Muscle of arm (tissue), 12 donors: Measurements from ENCODE around the gene LPCAT1. TPM values are rescaled to one million over a fixed set of nuclear protein-coding genes. Genes with fewer than 3 reads are reported as not detected.
A peak's percentile ranks its signal among the peaks of the same experiment; 100 is the strongest.
"Not testable (repeated sequence)": the region's sequence is repeated elsewhere in the genome, so short reads cannot be mapped to it uniquely, and the experiment has no call there.

Source experiments
- DNase-seq: peaks from one replicate; pipeline ENCODE4 v3.0.0-alpha.2; 2013
- polyA plus RNA-seq, 12 donors: library from polyadenylated mRNA; unstranded; fragments of 120-200 nt; gene quantifications; one replicate each; pipeline ENCODE4 v1.2.1, GENCODE V29; 2013; ENCODE audit not compliant: insufficient read length in 12 of 12

Gene LPCAT1
- polyA plus RNA-seq, 12 donors: 25.7 to 47.3 (median 35.2) TPM; not detected in 1

- DNase-seq: no peak
These were observed 19.9 kb upstream of the LPCAT1 start for GRCh38 chr5:1543398-1544293.

DNA sequence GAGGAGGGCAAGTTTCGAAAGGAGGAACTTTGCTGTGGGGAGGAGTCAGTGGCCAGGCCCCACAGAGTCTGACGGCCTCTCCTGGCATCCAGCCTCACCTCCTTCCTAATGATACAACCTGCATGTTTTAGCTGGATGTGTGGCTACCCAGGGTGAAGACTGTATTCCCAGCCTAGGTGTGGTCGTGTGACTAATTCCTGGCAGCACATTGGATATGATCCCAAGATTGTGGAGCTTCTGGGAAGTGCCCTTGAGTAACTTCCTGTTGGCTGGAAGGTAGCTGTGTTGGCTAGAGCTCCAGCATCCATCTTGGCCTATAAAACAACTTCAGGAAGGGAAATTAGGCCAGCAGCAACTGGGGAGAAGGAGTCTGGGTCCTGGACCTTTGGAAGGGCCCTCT lies 19.0 kb upstream of the LPCAT1 start:
- DNase-seq: peak; percentile 18

DNA sequence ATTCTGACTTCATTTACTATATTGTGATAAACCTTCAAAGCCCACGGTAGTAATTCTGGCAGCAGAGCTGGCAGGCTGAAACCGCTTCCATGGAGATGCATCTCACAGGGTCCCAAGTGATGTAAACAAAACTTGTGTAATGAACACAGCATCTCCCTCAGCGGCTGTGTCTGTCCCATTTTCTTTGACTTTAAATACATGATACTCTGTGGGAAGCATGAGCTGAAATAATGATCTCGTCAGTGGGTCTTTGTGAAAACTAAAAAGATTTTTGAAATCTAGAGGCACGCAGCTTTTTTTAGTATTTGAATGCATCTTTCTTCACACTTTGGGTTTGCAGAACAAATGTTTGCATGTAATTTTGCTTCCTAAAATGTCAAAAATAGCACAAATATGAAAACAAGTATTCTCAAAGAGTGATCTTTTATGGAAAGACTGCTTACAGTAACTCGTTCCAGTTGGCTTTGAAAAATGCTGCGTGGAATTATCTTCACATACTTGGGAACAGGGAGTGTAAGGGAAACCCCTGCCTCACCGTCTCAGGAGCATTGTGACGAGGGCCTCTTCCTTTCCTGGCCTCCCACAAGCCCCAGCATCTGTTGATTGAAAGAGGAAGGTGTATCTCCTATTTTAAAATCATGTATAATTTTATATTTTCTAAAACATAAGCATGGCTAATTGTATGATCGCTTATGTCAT lies 18.1 kb upstream of the LPCAT1 start:
- peak; percentile 91 for DNase-seq

DNA sequence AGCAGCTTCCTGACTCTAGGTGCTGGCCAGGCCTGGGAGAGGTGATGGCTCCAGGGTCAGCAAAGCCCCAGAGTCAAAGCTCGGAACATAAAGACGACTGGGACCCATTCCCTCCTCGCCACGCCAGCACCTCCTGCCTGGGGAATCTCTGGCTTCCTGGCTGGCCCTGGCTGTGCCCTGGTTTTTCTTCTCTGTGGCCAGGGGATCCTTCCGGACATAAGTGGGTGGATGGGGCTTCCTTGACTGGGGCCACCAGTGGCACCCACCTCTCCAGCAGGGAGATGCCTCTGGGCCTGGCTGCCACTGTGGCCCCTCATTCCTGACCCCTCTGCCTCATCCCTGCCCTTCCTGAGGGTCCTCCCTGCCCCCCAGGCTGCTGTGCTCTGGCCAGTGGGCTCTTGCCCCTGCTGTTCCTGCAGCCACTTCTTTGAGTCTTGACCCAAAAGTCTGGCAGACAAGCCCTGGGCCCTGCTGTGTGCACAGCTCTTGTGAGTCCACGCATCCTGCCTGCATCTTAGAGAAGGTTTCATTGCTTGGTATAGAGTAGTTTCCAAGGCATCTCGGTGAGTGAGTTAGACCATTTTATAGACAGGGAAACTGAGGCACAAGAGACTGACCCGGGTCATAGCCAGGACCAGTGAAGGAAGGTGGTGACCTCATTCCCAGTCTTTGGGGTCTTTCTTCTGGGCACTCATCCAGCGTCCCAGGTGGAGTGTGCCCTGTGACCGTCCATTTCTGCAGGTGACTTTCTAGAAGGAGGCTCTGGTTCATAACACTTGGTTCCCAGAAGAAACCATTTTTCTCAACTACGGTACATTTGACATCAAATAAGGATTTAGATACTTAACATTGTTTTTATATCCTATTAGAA lies 17.3 kb upstream of the LPCAT1 start:
- DNase-seq: peak; percentile 14

DNA sequence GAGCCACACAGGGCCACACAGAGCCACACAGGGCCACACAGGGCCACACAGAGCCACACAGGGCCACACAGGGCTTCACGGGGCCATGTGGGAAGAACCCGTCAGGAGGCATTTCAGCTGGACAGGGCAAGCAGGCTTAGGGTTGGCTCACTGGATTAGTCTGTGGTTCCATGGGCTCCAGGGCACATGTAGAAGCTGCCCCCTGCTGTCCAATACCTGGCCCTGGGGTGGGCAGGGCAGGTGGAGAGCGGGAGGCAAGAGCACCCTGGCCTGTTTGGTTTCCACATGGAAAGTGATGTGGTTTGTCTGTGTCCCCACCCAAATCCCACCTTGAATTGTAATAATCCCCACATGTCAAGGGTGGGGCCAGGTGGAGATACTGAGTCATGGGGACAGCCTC lies 16.4 kb upstream of the LPCAT1 start:
- DNase-seq: no peak

GRCh38 chr5:1539393-1540161 lies 15.8 kb upstream of the LPCAT1 start:
- DNase-seq: not testable (repeated sequence)

DNA sequence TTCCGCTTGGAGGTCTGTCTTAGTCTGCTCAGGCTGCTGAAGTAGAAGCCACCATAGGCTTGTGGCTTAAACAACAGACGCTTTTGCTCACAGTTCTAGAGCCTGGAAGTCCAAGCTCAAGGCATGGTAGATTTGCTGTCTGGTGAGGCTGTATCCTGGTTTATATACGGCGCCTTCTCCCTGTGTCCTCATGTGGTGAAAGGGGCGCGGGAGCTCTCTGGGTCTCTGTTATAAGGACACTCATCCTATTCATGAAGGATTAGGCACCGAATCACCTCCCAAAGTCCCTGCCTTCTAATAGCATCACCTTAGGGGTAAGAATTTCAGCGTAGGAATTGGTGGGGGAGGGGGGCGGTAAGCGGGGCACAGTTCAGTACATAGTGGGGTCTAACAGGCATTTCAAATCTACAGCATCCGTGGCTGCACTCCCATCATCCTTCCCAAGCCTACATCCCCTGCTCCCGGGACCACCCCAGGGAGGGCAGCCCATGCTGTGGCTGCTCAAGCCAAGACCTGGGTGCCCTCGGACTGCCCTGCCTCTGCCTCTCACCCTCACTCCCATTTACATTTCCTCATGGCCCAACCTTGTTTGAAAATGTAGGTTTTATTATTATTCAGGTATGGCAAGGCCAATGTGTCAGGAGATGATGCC lies 15.1 kb upstream of the LPCAT1 start:
- no peak for DNase-seq

- DNase-seq: no peak
These were observed 14.5 kb upstream of the LPCAT1 start for GRCh38 chr5:1538276-1538675.

DNA sequence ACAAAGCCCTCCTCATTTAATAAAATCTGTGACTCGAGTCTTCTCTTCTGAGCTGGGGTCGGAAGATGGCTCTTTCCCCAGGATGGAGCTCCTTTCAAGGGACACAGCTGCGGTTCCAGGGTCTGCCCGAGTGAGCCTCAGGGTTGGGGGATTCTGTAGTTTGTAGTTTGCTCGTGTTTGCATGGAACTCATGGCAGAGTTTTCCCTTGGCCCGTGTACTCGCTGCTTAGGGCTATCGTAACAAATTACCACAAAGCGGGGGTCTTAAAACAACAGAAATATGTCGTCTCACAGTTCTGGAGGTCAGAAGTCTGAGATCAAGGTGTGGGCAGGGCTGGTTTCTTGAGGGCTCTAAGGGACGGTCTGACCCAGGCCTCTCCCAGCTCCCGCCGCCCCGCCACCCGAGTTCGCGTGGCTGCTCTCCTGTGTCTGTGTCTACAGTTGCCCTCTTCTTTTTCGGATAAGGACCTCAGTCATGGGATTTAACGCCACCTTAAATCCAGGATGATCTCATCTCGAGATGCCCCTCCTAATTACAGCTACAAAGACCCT lies 13.9 kb upstream of the LPCAT1 start:
- DNase-seq: no peak

DNA sequence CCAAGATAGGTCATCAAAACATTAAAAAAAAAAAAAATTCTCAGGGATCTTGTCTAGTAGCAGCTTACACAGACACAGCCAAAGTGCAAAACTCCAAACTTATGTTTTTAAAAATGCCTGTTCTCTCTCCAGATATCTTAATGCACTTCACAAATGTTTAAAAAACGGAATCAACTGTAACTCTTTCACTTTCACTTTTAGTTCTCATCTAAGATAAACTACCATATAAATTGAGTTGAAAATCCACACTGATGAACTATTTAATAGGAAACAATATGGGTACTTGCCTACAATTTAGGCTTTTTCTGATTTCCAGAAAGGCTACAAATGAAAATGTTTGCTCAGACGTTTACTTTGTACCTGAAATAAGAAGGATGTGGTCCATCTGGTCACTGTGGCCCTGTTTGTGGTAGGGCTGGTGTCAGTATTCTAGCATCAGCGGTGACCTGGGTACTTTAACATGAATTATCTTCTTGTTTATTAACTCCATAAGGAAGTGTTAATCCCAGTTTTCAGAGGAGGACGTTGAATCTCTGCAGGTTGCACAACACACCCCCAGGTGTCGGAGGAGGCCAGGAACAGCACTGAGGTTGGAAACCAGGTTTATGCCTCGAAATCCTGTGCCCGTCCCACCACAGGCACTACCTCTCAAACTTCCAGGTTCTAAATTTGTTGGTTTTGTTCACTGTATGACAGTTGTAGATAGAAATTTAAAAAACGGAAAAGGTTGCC lies 13.3 kb upstream of the LPCAT1 start:
- peak; percentile 10 for DNase-seq

- no peak for DNase-seq
These were observed 12.6 kb upstream of the LPCAT1 start for GRCh38 chr5:1536322-1536845.

DNA sequence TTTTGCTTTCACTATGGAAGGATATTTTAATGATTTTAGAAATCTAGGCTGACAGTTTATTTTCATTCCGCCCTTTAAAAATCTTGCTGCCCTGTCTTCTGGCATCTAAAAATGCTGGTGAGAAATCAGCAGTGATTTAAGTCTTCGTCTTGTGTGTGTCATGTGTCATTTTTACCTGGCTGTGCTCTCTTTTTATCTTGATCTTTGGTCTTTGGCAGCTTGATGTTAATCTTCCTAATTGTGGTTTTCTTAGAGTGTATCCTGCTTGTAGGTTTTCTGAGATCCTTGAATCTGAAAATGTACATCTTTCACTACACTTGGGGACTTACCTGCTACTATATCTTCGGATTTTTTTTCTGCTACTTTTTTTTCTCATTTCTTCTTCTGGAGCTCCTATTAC lies 11.9 kb upstream of the LPCAT1 start:
- DNase-seq: no peak

- no peak for DNase-seq
These were observed 8.6 kb upstream of the LPCAT1 start for GRCh38 chr5:1532384-1532783.

DNA sequence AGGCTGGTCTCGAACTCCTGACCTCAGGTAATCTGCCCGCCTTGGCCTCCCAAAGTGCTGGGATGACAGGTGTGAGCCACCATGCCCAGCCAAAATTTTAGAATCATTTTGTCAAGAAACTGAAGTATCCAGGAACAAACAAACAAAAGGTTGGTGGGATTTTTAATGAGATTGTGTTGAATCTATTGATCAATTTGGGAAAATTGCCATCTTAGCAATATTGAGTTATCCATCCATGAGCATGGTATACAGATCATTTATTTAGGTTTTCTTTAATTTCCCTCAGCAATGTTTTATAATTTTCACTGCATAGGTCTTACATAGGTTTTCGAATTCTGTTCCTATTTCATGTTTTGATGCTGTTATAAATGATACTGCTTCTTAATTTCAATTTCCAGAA lies 5.7 kb upstream of the LPCAT1 start:
- DNase-seq: no peak

GRCh38 chr5:1527533-1528205 lies 3.9 kb upstream of the LPCAT1 start:
- DNase-seq: no peak

DNA sequence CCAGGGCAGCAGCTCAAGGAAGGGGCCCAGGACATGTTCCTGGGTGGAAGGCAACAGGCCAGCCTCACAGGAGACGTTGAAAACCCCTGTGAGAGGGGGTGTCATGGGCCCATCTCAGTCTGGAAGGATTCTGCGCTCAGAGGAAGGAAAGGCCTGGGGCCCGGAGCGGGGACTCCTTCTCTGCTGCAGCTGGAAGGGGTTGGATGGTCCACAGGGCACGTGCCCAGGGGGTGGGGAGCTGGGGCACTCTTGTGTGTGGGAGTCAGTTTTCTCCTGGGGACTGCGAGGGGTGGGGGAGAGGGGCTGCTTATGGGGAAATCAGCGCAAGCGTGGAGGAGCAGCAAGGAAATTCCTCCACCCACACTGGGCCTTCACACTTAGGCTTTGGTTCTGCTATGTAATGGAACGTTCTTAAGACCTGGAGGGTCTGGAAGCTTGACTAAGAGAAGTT lies 2.9 kb upstream of the LPCAT1 start:
- no peak for DNase-seq

GRCh38 chr5:1526190-1526631 lies 2.5 kb upstream of the LPCAT1 start:
- no peak for DNase-seq

GRCh38 chr5:1525624-1526189 lies 1.9 kb upstream of the LPCAT1 start:
- DNase-seq: no peak
